B cell (primary cell): ENCODE measurements around the gene SLC43A2. TPM values are rescaled to one million over a fixed set of nuclear protein-coding genes. Genes with fewer than 3 reads are reported as not detected.

Experiments
- ATAC-seq: fragments of 200-7000 bp; cut with Tn5 transposase; one replicate; pipeline ENCODE4 v1.10.0; 2021; ENCODE audit warnings: low read depth, mild to moderate bottlenecking, moderate number of reproducible peaks, moderate library complexity
- CTCF ChIA-PET: fragments of 350-600 bp; sonication (Branson Sonifier 250); formaldehyde crosslinking; loops from one replicate; lab custom pipeline; 2021; ENCODE audit warnings: antibody characterized with exemption, inconsistent platforms; lab: Charles Lee
- POLR2A ChIA-PET: fragments of 350-600 bp; sonication (Branson Sonifier 250); formaldehyde crosslinking; loops from one replicate; lab custom pipeline; 2021; ENCODE audit warnings: antibody characterized with exemption; lab: Charles Lee
- DNase-seq: peaks from one replicate; pipeline ENCODE4 v3.0.0; 2013
- H2AFZ ChIP-seq: 2 replicates; pipeline ENCODE4 v1.6.1; 2012; ENCODE audit warnings: mild to moderate bottlenecking, low read depth, low read length; ENCODE audit not compliant: insufficient read depth, poor library complexity, severe bottlenecking
- H3K27ac ChIP-seq, 2 donors: 1 replicate in 1 of 2; 2 replicates in 1 of 2; pipeline ENCODE4 v1.5.1; 2012 to 2013; ENCODE audit warnings: low read length in 2 of 2, mild to moderate bottlenecking in 2 of 2, moderate library complexity in 1 of 2
- H3K27me3 ChIP-seq, 4 experiments: fragments of 200-600 bp in 1 of 4; sonication (generic) in 1 of 4; replicated peaks in 1 of 4; 1 replicate in 2 of 4; 2 replicates in 2 of 4; pipeline versions ENCODE4 v1.6.1 to v1.7.0; 2013 to 2016; ENCODE audit warnings: low read length in 3 of 4, mild to moderate bottlenecking in 2 of 4, mixed read lengths in 1 of 4, moderate library complexity in 1 of 4; ENCODE audit not compliant: insufficient read depth in 4 of 4, control insufficient read depth in 3 of 4; ENCODE audit errors: control extremely low read depth in 1 of 4
- H3K36me3 ChIP-seq, 2 experiments: replicated peaks in 1 of 2; 1 replicate in 1 of 2; 2 replicates in 1 of 2; pipeline versions ENCODE4 v1.6.1 to v1.7.1; 2013; ENCODE audit warnings: low read length in 1 of 2; ENCODE audit not compliant: insufficient read depth in 2 of 2, control insufficient read depth in 1 of 2; ENCODE audit errors: control extremely low read depth in 1 of 2, extremely low read depth in 1 of 2
- H3K4me1 ChIP-seq, 2 donors: fragments of 200-600 bp in 1 of 2; sonication (generic) in 1 of 2; 1 replicate in 1 of 2; 2 replicates in 1 of 2; pipeline versions ENCODE4 v1.5.1 to v1.6.1; 2013 to 2017; ENCODE audit warnings: low read length in 2 of 2; ENCODE audit not compliant: control insufficient read depth in 2 of 2, insufficient read depth in 2 of 2
- H3K4me2 ChIP-seq: replicated peaks from 2 replicates; pipeline ENCODE3; 2012; ENCODE audit warnings: mild to moderate bottlenecking, low read depth, low read length; ENCODE audit not compliant: poor library complexity, severe bottlenecking
- H3K4me3 ChIP-seq, 5 experiments: fragments of 200-600 bp in 1 of 5; sonication (generic) in 1 of 5; 1 replicate in 3 of 5; 2 replicates in 2 of 5; pipeline versions ENCODE4 v1.5.1 to v1.7.0; 2011 to 2016; ENCODE audit warnings: low read length in 4 of 5, mild to moderate bottlenecking in 4 of 5, low read depth in 2 of 5, control low read depth in 1 of 5, moderate library complexity in 1 of 5; ENCODE audit not compliant: insufficient read depth in 1 of 5; ENCODE audit errors: control extremely low read depth in 1 of 5, extremely low read depth in 1 of 5
- H3K79me2 ChIP-seq: fragments of 200-600 bp; sonication (generic); one replicate; pipeline ENCODE4 v1.6.0; 2016; ENCODE audit warnings: low read length; ENCODE audit not compliant: control insufficient read depth, insufficient read depth
- H3K9ac ChIP-seq: fragments of 200-600 bp; sonication (generic); 2 replicates; pipeline ENCODE4 v1.6.1; 2017; ENCODE audit warnings: mild to moderate bottlenecking, low read length, moderate library complexity
- H3K9me3 ChIP-seq, 3 donors: one replicate each; pipeline versions ENCODE4 v1.6.1 to v1.7.1; 2013; ENCODE audit warnings: low read length in 2 of 3; ENCODE audit not compliant: control insufficient read depth in 2 of 3, insufficient read depth in 1 of 3; ENCODE audit errors: control extremely low read depth in 1 of 3
- H4K20me1 ChIP-seq: 2 replicates; pipeline ENCODE4 v1.6.0; 2012; ENCODE audit warnings: mild to moderate bottlenecking, low read length; ENCODE audit not compliant: insufficient read depth, control insufficient read depth, poor library complexity, severe bottlenecking
- H3K27ac Mint-ChIP-seq: one replicate; pipeline ENCODE4 v1.8.0; 2021; ENCODE audit warnings: mixed read lengths
- H3K27me3 Mint-ChIP-seq: one replicate; pipeline ENCODE4 v1.8.0; 2021; ENCODE audit warnings: mixed read lengths
- H3K4me1 Mint-ChIP-seq: one replicate; pipeline ENCODE4 v1.8.0; 2021; ENCODE audit warnings: mixed read lengths
- H3K4me3 Mint-ChIP-seq: one replicate; pipeline ENCODE4 v1.8.0; 2021; ENCODE audit warnings: mixed read lengths
- H3K9me3 Mint-ChIP-seq: one replicate; pipeline ENCODE4 v1.8.0; 2022; ENCODE audit warnings: mixed read lengths; ENCODE audit not compliant: insufficient read depth
- CTCF ChIP-seq: fragments of 200-600 bp; IDR thresholded peaks from one replicate; pipeline ENCODE4 v1.8.0; 2022; ENCODE audit warnings: antibody characterized with exemption, mild to moderate bottlenecking
- EZH2 ChIP-seq: IDR thresholded peaks from 2 replicates; pipeline ENCODE4 v1.6.1; 2012; ENCODE audit warnings: borderline replicate concordance, low read depth, mild to moderate bottlenecking, moderate library complexity, low read length; ENCODE audit not compliant: insufficient read depth, poor library complexity, severe bottlenecking
- WGBS: methylation state at CpG from one replicate; pipeline ENCODE4 v1.1.5; 2013; ENCODE audit warnings: missing lambda C conversion rate; ENCODE audit not compliant: insufficient coverage; 5-methylcytosine and 5-hydroxymethylcytosine counted together
- intact Hi-C: fragments of 100-400 bp; cut with micrococcal nuclease; formaldehyde crosslinking; loops from one replicate; pipeline ENCODE4 v1.10.0; 2022
- polyA plus RNA-seq: library from polyadenylated mRNA; depleted of rRNA; stranded (reverse); fragments of >200 nt; gene quantifications from 2 replicates; pipeline ENCODE4 v1.2.3, GENCODE V29; 2012
- total RNA-seq, 2 donors: library from RNA; stranded (reverse); fragments of 120-200 nt in 1 of 2; gene quantifications; 1 replicate in 1 of 2; 2 replicates in 1 of 2; pipeline versions ENCODE4 v1.2.3 to v1.2.4, GENCODE V29; 2013 to 2022

SLC43A2 gene
- total and polyA plus RNA-seq, 2 donors (not counting 1 experiment from before 2014, with no cell fraction given): 26.2 to 204 TPM

- Mint-ChIP-seq H3K27ac (no peak overlapping the region), H3K27me3 (no peaks in the 10 kb centered on the region), H3K9me3 (no peaks in the 10 kb centered on the region), H3K4me1 (no peaks in the 10 kb centered on the region), H3K4me3 (no peak overlapping the region)
- CTCF ChIA-PET: interaction anchor here (0.6 kb wide), 1 partner anchor 8 kb away, joined by 4 read pairs; no protein-coding TSS in a partner anchor
- no peak overlapping the region for H3K4me3 ChIP-seq
- no peaks in the 10 kb centered on the region for H3K9me3 ChIP-seq
- TF ChIP-seq CTCF (no peak), EZH2 (no peak)
- no peaks in the 10 kb centered on the region for H3K79me2 ChIP-seq
- no peak overlapping the region for H3K4me2 ChIP-seq
- H3K27ac ChIP-seq: no peak overlapping the region
- 97% methylated on average over 14 of the region's 15 CpGs for WGBS
- H3K4me1 ChIP-seq: no peaks in the 10 kb centered on the region
- no peak for DNase-seq
- peaks cover 0 to 55% of the 10 kb centered on the region in 2 experiments for H3K36me3 ChIP-seq
- intact Hi-C loops: no loop called here
- H3K27me3 ChIP-seq: no peaks in the 10 kb centered on the region
- no peak for ATAC-seq
- H3K9ac ChIP-seq: no peak overlapping the region
- H2AFZ ChIP-seq: no peak overlapping the region
- POLR2A ChIA-PET: no interaction called here
- peaks cover 8% of the 10 kb centered on the region for H4K20me1 ChIP-seq
Measured at GRCh38 chr17:1539811-1540210, 88.8 kb downstream of the SLC43A2 start.

- H3K9ac ChIP-seq: no peak overlapping the region
- H3K9me3 ChIP-seq: no peaks in the 10 kb centered on the region
- Mint-ChIP-seq H3K27me3 (no peaks in the 10 kb centered on the region), H3K4me1 (peaks cover 6% of the 10 kb centered on the region), H3K9me3 (no peaks in the 10 kb centered on the region), H3K4me3 (no peak overlapping the region), H3K27ac (no peak overlapping the region)
- no peaks in the 10 kb centered on the region for H3K79me2 ChIP-seq
- no peak overlapping the region for H3K4me2 ChIP-seq
- H3K27me3 ChIP-seq: no peaks in the 10 kb centered on the region
- no peak for TF ChIP-seq EZH2
- no peak for TF ChIP-seq CTCF
- H4K20me1 ChIP-seq: no peaks in the 10 kb centered on the region
- ChIA-PET POLR2A (no interaction called here), CTCF (interaction anchor here (0.7 to 1.5 kb wide), 2 partner anchors 170 to 854 kb away, joined by 3 to 5 read pairs; no protein-coding TSS in a partner anchor)
- intact Hi-C loops: no loop called here
- H3K4me3 ChIP-seq: no peak overlapping the region
- ATAC-seq (no peak), DNase-seq (no peak)
- H3K36me3 ChIP-seq: peaks cover 0 to 57% of the 10 kb centered on the region in 2 experiments
- H3K4me1 ChIP-seq: peaks cover 0 to 5% of the 10 kb centered on the region in 2 donors
- H2AFZ ChIP-seq: no peak overlapping the region
- no peak overlapping the region for H3K27ac ChIP-seq
- 88% methylated on average over 2 of the region's 4 CpGs for WGBS
Measured at GRCh38 chr17:1535737-1536136, 92.9 kb downstream of the SLC43A2 start.
